Hepatocyte (in vitro differentiated cells): ENCODE results near the gene SWAP70. TPM values are rescaled to one million over a fixed set of nuclear protein-coding genes. Genes with fewer than 3 reads are reported as not detected.

Source experiments
- DNase-seq: peaks from one replicate; pipeline ENCODE4 v3.0.0-alpha.2; 2016; ENCODE audit warnings: low spot score
- H2AFZ ChIP-seq: fragments of 200-600 bp; sonication (generic); 2 replicates; pipeline ENCODE4 v1.6.0; 2016; ENCODE audit warnings: antibody characterized with exemption, mild to moderate bottlenecking
- H3K27ac ChIP-seq: fragments of 200-600 bp; sonication (generic); 2 replicates; pipeline ENCODE4 v1.5.1; 2016; ENCODE audit warnings: mild to moderate bottlenecking
- H3K27me3 ChIP-seq: fragments of 200-600 bp; sonication (generic); 2 replicates; pipeline ENCODE4 v1.6.1; 2016
- H3K36me3 ChIP-seq: fragments of 200-600 bp; sonication (generic); replicated peaks from 2 replicates; pipeline ENCODE4 v1.5.1; 2016; ENCODE audit warnings: low read depth; ENCODE audit not compliant: insufficient read depth
- H3K4me1 ChIP-seq: fragments of 200-600 bp; sonication (generic); 2 replicates; pipeline ENCODE4 v1.5.1; 2016; ENCODE audit warnings: mild to moderate bottlenecking, moderate library complexity; ENCODE audit not compliant: insufficient read depth
- H3K4me2 ChIP-seq: fragments of 200-600 bp; sonication (generic); 2 replicates; pipeline ENCODE4 v1.6.0; 2016
- H3K4me3 ChIP-seq: fragments of 200-600 bp; sonication (generic); 2 replicates; pipeline ENCODE4 v1.5.1; 2016; ENCODE audit warnings: mild to moderate bottlenecking
- H3K79me2 ChIP-seq: fragments of 200-600 bp; sonication (generic); 2 replicates; pipeline ENCODE4 v1.6.0; 2017; ENCODE audit warnings: mild to moderate bottlenecking
- H3K9me2 ChIP-seq: fragments of 200-600 bp; sonication (generic); replicated peaks from 2 replicates; pipeline ENCODE4 v1.6.0; 2017; ENCODE audit warnings: mild to moderate bottlenecking; ENCODE audit not compliant: insufficient read depth
- H3K9me3 ChIP-seq: fragments of 200-600 bp; sonication (generic); 2 replicates; pipeline ENCODE4 v1.5.1; 2016; ENCODE audit warnings: low read depth, mild to moderate bottlenecking
- H4K20me1 ChIP-seq: fragments of 200-600 bp; sonication (generic); 2 replicates; pipeline ENCODE4 v1.6.0; 2016; ENCODE audit warnings: mild to moderate bottlenecking; ENCODE audit not compliant: insufficient read depth, poor library complexity, severe bottlenecking
- EZH2 ChIP-seq: fragments of 200-600 bp; sonication (generic); IDR thresholded peaks from 2 replicates; pipeline ENCODE4 v1.6.1; 2016; ENCODE audit warnings: antibody characterized with exemption, mild to moderate bottlenecking, borderline replicate concordance
- EZH2phosphoT487 ChIP-seq: fragments of 200-600 bp; sonication (generic); IDR thresholded peaks from one replicate; pipeline ENCODE4 v1.6.1; 2018; ENCODE audit warnings: antibody characterized with exemption, mild to moderate bottlenecking, low read depth, moderate library complexity; ENCODE audit not compliant: unreplicated experiment, severe bottlenecking
- WGBS: methylation state at CpG from one replicate; pipeline ENCODE4 v1.1.6; 2016; ENCODE audit warnings: low lambda C conversion rate; ENCODE audit errors: missing lambda C conversion rate; 5-methylcytosine and 5-hydroxymethylcytosine counted together
- polyA plus RNA-seq: library from polyadenylated mRNA; unstranded; fragments of >200 nt; fragmentation: Nextera tagmentation; extraction: Ambion mirVana; gene quantifications from 2 replicates; pipeline ENCODE4 v1.2.1, GENCODE V29; 2016
- total RNA-seq: library from RNA; depleted of rRNA; stranded (reverse); fragments of >200 nt; gene quantifications from 2 replicates; pipeline ENCODE4 v1.2.3, GENCODE V29; 2014
- TF ChIP-seq, protein P1 (sequence below): fragments of 200-600 bp; sonication (generic); IDR thresholded peaks from 2 replicates; pipeline ENCODE4 v1.5.1; 2016; ENCODE audit warnings: antibody characterized with exemption, mild to moderate bottlenecking; ENCODE audit not compliant: poor library complexity

Gene SWAP70
- total and polyA plus RNA-seq, 2 experiments from 2014 or later, result 15.6 to 17.3 TPM

DNA sequence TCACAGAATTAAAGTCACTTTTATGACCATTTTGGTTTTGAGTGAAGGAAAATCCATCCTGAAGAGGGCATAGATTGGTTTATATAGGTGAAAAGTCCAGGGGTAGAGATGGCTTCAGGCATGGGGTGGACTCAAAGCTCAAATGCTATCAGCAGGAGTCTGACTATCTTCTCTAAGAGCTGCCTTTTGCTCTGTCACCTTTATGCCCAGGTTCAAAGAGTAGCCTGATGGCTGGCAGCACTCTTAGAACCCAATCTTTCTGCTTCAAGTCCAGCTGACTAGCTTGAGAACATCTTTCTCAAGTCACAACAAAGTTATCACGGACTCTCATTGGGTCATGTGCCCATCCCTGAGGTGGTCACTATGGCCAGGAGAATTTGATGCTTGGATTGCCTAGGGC lies 27.2 kb upstream of the SWAP70 start:
- TF ChIP-seq EZH2phosphoT487 (no peak), EZH2 (no peak)
- TF ChIP-seq, protein P1, sequence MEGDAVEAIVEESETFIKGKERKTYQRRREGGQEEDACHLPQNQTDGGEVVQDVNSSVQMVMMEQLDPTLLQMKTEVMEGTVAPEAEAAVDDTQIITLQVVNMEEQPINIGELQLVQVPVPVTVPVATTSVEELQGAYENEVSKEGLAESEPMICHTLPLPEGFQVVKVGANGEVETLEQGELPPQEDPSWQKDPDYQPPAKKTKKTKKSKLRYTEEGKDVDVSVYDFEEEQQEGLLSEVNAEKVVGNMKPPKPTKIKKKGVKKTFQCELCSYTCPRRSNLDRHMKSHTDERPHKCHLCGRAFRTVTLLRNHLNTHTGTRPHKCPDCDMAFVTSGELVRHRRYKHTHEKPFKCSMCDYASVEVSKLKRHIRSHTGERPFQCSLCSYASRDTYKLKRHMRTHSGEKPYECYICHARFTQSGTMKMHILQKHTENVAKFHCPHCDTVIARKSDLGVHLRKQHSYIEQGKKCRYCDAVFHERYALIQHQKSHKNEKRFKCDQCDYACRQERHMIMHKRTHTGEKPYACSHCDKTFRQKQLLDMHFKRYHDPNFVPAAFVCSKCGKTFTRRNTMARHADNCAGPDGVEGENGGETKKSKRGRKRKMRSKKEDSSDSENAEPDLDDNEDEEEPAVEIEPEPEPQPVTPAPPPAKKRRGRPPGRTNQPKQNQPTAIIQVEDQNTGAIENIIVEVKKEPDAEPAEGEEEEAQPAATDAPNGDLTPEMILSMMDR, result no peak
- 100% methylated on average over 1 of the region's 1 CpG for WGBS
- Histone ChIP-seq H3K36me3 (no peaks in the 10 kb centered on the region), H4K20me1 (no peaks in the 10 kb centered on the region), H3K4me1 (no peaks in the 10 kb centered on the region), H3K4me2 (no peak overlapping the region), H3K9me2 (no peaks in the 10 kb centered on the region), H3K4me3 (no peak overlapping the region), H3K9me3 (no peaks in the 10 kb centered on the region), H3K27me3 (no peaks in the 10 kb centered on the region), H3K27ac (no peak overlapping the region), H3K79me2 (no peaks in the 10 kb centered on the region), H2AFZ (no peak overlapping the region)
- no peak for DNase-seq

DNA sequence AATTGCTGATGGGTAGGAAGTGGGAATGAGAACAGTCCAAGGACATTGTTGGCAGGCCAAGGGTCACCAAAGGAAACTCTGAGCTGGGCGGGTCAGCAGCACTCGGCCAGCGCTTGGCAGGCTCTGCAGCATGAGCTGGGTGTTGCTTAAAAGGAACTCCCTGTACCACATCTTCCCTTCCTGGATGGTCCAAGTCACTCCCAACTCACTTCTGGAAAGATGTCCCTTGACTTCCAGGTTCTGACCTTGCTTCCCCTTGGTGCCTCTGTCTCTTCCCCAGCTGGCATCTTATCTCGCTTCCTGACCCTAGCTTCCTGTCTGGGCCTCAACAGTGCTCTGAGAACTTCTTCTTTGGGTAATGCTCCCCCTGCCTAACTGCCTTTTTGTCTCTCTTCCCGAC lies 24.8 kb upstream of the SWAP70 start:
- WGBS, result 82% methylated on average over 5 of the region's 5 CpGs
- Histone ChIP-seq H3K36me3 (no peaks in the 10 kb centered on the region), H3K9me2 (no peaks in the 10 kb centered on the region), H3K27me3 (no peaks in the 10 kb centered on the region), H3K4me1 (no peaks in the 10 kb centered on the region), H3K9me3 (no peaks in the 10 kb centered on the region), H3K4me2 (no peak overlapping the region), H3K4me3 (no peak overlapping the region), H2AFZ (no peak overlapping the region), H3K27ac (no peak overlapping the region), H3K79me2 (no peaks in the 10 kb centered on the region), H4K20me1 (no peaks in the 10 kb centered on the region)
- TF ChIP-seq, protein P1, result no peak
- TF ChIP-seq EZH2phosphoT487 (no peak), EZH2 (no peak)
- DNase-seq, result no peak

DNA sequence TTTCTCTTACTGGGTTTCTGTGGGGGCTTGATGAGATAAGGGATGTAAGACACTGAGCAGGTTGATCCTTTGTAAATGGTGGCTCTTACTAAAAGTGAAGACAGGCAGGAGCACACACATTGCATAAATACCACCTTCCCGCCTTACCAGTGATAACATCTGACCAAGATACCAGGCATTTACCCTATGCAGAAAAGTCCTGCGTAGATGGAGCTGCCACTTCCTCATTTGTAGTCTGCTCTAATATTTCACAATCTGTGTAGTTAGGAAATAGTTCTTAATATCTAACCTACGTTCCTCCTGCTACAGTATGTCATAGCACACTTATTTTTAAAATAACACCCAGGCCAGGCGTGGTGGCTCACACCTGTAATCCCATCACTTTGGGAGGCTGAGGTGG lies 23.9 kb upstream of the SWAP70 start:
- no peaks in the 10 kb centered on the region for H3K36me3 ChIP-seq
- DNase-seq, result no peak
- H3K9me2 ChIP-seq, result no peaks in the 10 kb centered on the region
- H3K4me1 ChIP-seq, result no peaks in the 10 kb centered on the region
- no peaks in the 10 kb centered on the region for H3K9me3 ChIP-seq
- no peak overlapping the region for H3K4me3 ChIP-seq
- no peaks in the 10 kb centered on the region for H3K79me2 ChIP-seq
- H3K27me3 ChIP-seq, result no peaks in the 10 kb centered on the region
- H2AFZ ChIP-seq, result no peak overlapping the region
- H3K27ac ChIP-seq, result no peak overlapping the region
- no peaks in the 10 kb centered on the region for H4K20me1 ChIP-seq
- TF ChIP-seq EZH2, result no peak
- TF ChIP-seq, protein P1, result no peak
- TF ChIP-seq EZH2phosphoT487, result no peak
- WGBS, result 83% methylated on average over 4 of the region's 4 CpGs
- H3K4me2 ChIP-seq, result no peak overlapping the region

DNA sequence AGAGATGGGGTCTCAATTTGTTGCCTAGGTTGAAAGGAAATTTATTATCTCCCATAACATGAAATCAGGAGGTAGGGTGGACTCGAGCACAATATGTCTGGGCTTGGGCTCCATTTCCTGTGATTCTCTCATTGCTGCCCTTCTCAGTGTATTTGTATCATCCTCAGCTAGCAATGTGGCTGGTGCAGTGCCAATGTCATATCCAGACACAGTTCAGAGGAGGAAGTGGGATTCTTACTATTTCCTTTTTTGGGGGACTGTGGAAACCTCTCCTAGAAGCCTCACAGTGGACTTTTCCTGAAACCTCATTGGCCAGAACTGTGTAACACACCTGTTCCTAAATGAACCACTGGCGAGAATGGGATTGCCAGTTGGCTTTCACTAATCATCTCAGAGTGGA lies 21.0 kb upstream of the SWAP70 start:
- H3K4me1 ChIP-seq, result no peaks in the 10 kb centered on the region
- DNase-seq, result no peak
- TF ChIP-seq EZH2phosphoT487, result no peak
- H3K9me3 ChIP-seq, result no peaks in the 10 kb centered on the region
- H3K4me2 ChIP-seq, result no peak overlapping the region
- H3K27ac ChIP-seq, result no peak overlapping the region
- WGBS, result 86% methylated on average over 2 of the region's 2 CpGs
- no peak overlapping the region for H3K4me3 ChIP-seq
- H3K27me3 ChIP-seq, result no peaks in the 10 kb centered on the region
- H3K36me3 ChIP-seq, result no peaks in the 10 kb centered on the region
- H2AFZ ChIP-seq, result no peak overlapping the region
- H4K20me1 ChIP-seq, result no peaks in the 10 kb centered on the region
- H3K9me2 ChIP-seq, result no peaks in the 10 kb centered on the region
- H3K79me2 ChIP-seq, result no peaks in the 10 kb centered on the region
